HepG2 (cell line): ENCODE results near the gene TMEM151A. TPM values are rescaled to one million over a fixed set of nuclear protein-coding genes. Genes with fewer than 3 reads are reported as not detected.

ENCODE experiments used
- ATF6 ChIP-seq: sonication (generic); formaldehyde crosslinking; conservative IDR thresholded peaks from 2 replicates; pipeline ENCODE4 v1.4.0; 2020; ENCODE audit warnings: missing genetic modification reagents
- CAMTA2 ChIP-seq: sonication (generic); formaldehyde crosslinking; IDR thresholded peaks from 2 replicates; pipeline ENCODE4 v1.4.0; 2020; ENCODE audit warnings: mild to moderate bottlenecking, missing genetic modification reagents, borderline replicate concordance
- CREM ChIP-seq, 2 experiments: sonication (generic) in 1 of 2; formaldehyde crosslinking in 1 of 2; IDR thresholded peaks; 2 replicates each; pipeline versions ENCODE4 v1.4.0 to v1.6.1; 2016 to 2020; ENCODE audit warnings: antibody characterized with exemption in 1 of 2, mild to moderate bottlenecking in 1 of 2, missing genetic modification reagents in 1 of 2
- DNMT3B ChIP-seq: conservative IDR thresholded peaks from 2 replicates; pipeline ENCODE4 v1.6.1; 2016; ENCODE audit warnings: missing biosample characterization, control low read depth
- ETV5 ChIP-seq: IDR thresholded peaks from 2 replicates; pipeline ENCODE4 v1.6.1; 2018; ENCODE audit warnings: missing biosample characterization, missing genetic modification reagents, inconsistent platforms, borderline replicate concordance
- KAT7 ChIP-seq: IDR thresholded peaks from 2 replicates; pipeline ENCODE4 v1.6.1; 2018; ENCODE audit warnings: borderline replicate concordance, missing compliant biosample characterization
- NBN ChIP-seq: fragments of 450-650 bp; conservative IDR thresholded peaks from 2 replicates; pipeline ENCODE4 v1.6.1; 2017
- NR1H2 ChIP-seq: sonication (generic); formaldehyde crosslinking; IDR thresholded peaks from 2 replicates; pipeline ENCODE4 v1.8.1; 2022; ENCODE audit warnings: low read depth, missing genetic modification reagents, borderline replicate concordance
- PAX8 ChIP-seq: sonication (generic); formaldehyde crosslinking; IDR thresholded peaks from 2 replicates; pipeline ENCODE4 v1.8.0; 2022; ENCODE audit warnings: mild to moderate bottlenecking, missing genetic modification reagents, borderline replicate concordance
- SMAD9 ChIP-seq: sonication (generic); formaldehyde crosslinking; IDR thresholded peaks from 2 replicates; pipeline ENCODE4 v1.5.1; 2020; ENCODE audit warnings: mild to moderate bottlenecking, missing genetic modification reagents
- SNRNP70 ChIP-seq: fragments of 200-400 bp; formaldehyde crosslinking; IDR thresholded peaks from 2 replicates; pipeline ENCODE4 v1.6.1; 2017; ENCODE audit warnings: mild to moderate bottlenecking, low read depth, low read length, moderate library complexity
- TGIF2 ChIP-seq: IDR thresholded peaks from 2 replicates; pipeline ENCODE4 v1.6.1; 2016; ENCODE audit warnings: control low read depth, missing compliant biosample characterization
- YY1 ChIP-seq: IDR thresholded peaks from 2 replicates; pipeline ENCODE4 v1.6.1; 2011; ENCODE audit warnings: low read length, low read depth, moderate library complexity, mild to moderate bottlenecking; ENCODE audit not compliant: insufficient read depth, insufficient replicate concordance
- ZFP37 ChIP-seq: sonication (generic); formaldehyde crosslinking; IDR thresholded peaks from 2 replicates; pipeline ENCODE4 v1.4.0; 2020; ENCODE audit warnings: missing genetic modification reagents, borderline replicate concordance
- ZNF12 ChIP-seq: sonication (generic); formaldehyde crosslinking; IDR thresholded peaks from 2 replicates; pipeline ENCODE4 v1.5.0; 2020; ENCODE audit warnings: missing genetic modification reagents
- ZNF225 ChIP-seq: sonication (generic); formaldehyde crosslinking; IDR thresholded peaks from 2 replicates; pipeline ENCODE4 v1.4.0; 2020; ENCODE audit warnings: mild to moderate bottlenecking, missing genetic modification reagents
- ZNF274 ChIP-seq: sonication (generic); formaldehyde crosslinking; IDR thresholded peaks from 2 replicates; pipeline ENCODE4 v1.5.1; 2020; ENCODE audit warnings: mild to moderate bottlenecking, missing genetic modification reagents
- ZNF292 ChIP-seq: sonication (generic); formaldehyde crosslinking; IDR thresholded peaks from 2 replicates; pipeline ENCODE4 v1.8.1; 2022; ENCODE audit warnings: mild to moderate bottlenecking, low read depth, missing genetic modification reagents, borderline replicate concordance
- ZNF331 ChIP-seq: sonication (generic); formaldehyde crosslinking; IDR thresholded peaks from 2 replicates; pipeline ENCODE4 v1.4.0; 2020; ENCODE audit warnings: missing genetic modification reagents
- ZNF335 ChIP-seq: sonication (generic); formaldehyde crosslinking; IDR thresholded peaks from 2 replicates; pipeline ENCODE4 v1.4.0; 2020; ENCODE audit warnings: missing genetic modification reagents
- ZNF446 ChIP-seq: sonication (generic); formaldehyde crosslinking; IDR thresholded peaks from 2 replicates; pipeline ENCODE4 v1.5.0; 2020; ENCODE audit warnings: mild to moderate bottlenecking, missing genetic modification reagents
- ZNF543 ChIP-seq: sonication (generic); formaldehyde crosslinking; IDR thresholded peaks from 2 replicates; pipeline ENCODE4 v1.4.0; 2020; ENCODE audit warnings: mild to moderate bottlenecking, missing genetic modification reagents
- ZNF674 ChIP-seq: sonication (generic); formaldehyde crosslinking; IDR thresholded peaks from 2 replicates; pipeline ENCODE4 v1.5.0; 2020; ENCODE audit warnings: low read depth, mild to moderate bottlenecking, missing genetic modification reagents
- ZNF772 ChIP-seq: sonication (generic); formaldehyde crosslinking; IDR thresholded peaks from 2 replicates; pipeline ENCODE4 v1.5.0; 2020; ENCODE audit warnings: mild to moderate bottlenecking, missing genetic modification reagents
- polyA plus RNA-seq, 8 experiments: library from polyadenylated mRNA; depleted of rRNA in 3 of 8; stranded (reverse) in 7 of 8; unstranded in 1 of 8; fragments of >200 nt; fragmentation: Illumina TruSeq in 4 of 8; extraction: Trizol in 4 of 8; gene quantifications; 2 replicates each; pipeline versions ENCODE4 v1.2.1 to v1.2.3, GENCODE V29; 2011 to 2016; ENCODE audit warnings: low read depth in 4 of 8, missing spikeins in 1 of 8, mixed read lengths in 1 of 8; ENCODE audit not compliant: insufficient read depth in 1 of 8
- total RNA-seq, 5 experiments: library from RNA; depleted of rRNA; stranded (reverse); fragments of >200 nt; fragmentation: Illumina TruSeq; extraction: Trizol; gene quantifications; 2 replicates each; pipeline ENCODE4 v1.2.3, GENCODE V29; 2016; ENCODE audit warnings: low read depth in 1 of 5
- TF ChIP-seq, protein P1 (sequence below): sonication (generic); formaldehyde crosslinking; IDR thresholded peaks from 2 replicates; pipeline ENCODE4 v1.4.0; 2020; ENCODE audit warnings: missing genetic modification reagents, borderline replicate concordance
- TF ChIP-seq, protein P2 (sequence below): sonication (generic); formaldehyde crosslinking; IDR thresholded peaks from 2 replicates; pipeline ENCODE4 v1.4.0; 2020; ENCODE audit warnings: low read depth, mild to moderate bottlenecking, missing genetic modification reagents

TMEM151A gene
- total and polyA plus RNA-seq, 2 of the 13 experiments (the other 11 are each of a cell fraction or from before 2014, with no cell fraction given), result 0.18 to 0.33 TPM

GRCh38 chr11:66268244-66268951 is 23.3 kb upstream of the TMEM151A start, which contains the start of gene RAB1B (continued):
- TF ChIP-seq ETV5 (CRISPR knock-in tag) (peak; percentile 38; the same call in 1 of the 2 replicates), ZNF772 (CRISPR knock-in tag) (0 out of 2 replicates have a peak, but pooled peaks have one; percentile 74), ZNF12 (no peak), DNMT3B (0 out of 2 replicates have a peak, but pooled peaks have one; percentile 63), SMAD9 (CRISPR knock-in tag) (no peak; the same call in 1 of the 2 replicates), ZNF274 (CRISPR knock-in tag) (0 out of 2 replicates have a peak, but pooled peaks have one; percentile 9), ZFP37 (CRISPR knock-in tag) (0 out of 2 replicates have a peak, but pooled peaks have one; percentile 1), CREM (IDR thresholded peaks at IDR 0.05) (peak; percentile 89), CREM (CRISPR knock-in tag; IDR thresholded peaks at IDR 0.05) (no peak), ZNF335 (CRISPR knock-in tag) (peak; percentile 22; the same call in 1 of the 2 replicates), ZNF543 (CRISPR knock-in tag) (no peak; the same call in 1 of the 2 replicates), ZNF674 (no peak), KAT7 (CRISPR knock-in tag) (no peak), ZNF225 (CRISPR knock-in tag) (no peak), ZNF292 (CRISPR knock-in tag) (0 out of 2 replicates have a peak, but pooled peaks have one; percentile 22), ZNF331 (CRISPR knock-in tag) (no peak; the same call in 1 of the 2 replicates), NR1H2 (CRISPR knock-in tag) (no peak), PAX8 (no peak), SNRNP70 (no peak), TGIF2 (no peak), YY1 (peak; percentile 96), ATF6 (CRISPR knock-in tag) (no peak), NBN (no peak), ZNF446 (no peak), CAMTA2 (no peak)
- TF ChIP-seq, protein P1, sequence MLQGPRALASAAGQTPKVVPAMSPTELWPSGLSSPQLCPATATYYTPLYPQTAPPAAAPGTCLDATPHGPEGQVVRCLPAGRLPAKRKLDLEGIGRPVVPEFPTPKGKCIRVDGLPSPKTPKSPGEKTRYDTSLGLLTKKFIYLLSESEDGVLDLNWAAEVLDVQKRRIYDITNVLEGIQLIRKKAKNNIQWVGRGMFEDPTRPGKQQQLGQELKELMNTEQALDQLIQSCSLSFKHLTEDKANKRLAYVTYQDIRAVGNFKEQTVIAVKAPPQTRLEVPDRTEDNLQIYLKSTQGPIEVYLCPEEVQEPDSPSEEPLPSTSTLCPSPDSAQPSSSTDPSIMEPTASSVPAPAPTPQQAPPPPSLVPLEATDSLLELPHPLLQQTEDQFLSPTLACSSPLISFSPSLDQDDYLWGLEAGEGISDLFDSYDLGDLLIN (CRISPR knock-in tag), result no peak
- TF ChIP-seq, protein P2, sequence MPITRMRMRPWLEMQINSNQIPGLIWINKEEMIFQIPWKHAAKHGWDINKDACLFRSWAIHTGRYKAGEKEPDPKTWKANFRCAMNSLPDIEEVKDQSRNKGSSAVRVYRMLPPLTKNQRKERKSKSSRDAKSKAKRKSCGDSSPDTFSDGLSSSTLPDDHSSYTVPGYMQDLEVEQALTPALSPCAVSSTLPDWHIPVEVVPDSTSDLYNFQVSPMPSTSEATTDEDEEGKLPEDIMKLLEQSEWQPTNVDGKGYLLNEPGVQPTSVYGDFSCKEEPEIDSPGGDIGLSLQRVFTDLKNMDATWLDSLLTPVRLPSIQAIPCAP, result no peak
